Neuron (in vitro differentiated cells): ENCODE measurements around the gene PSMA6.

ENCODE experiments used
- H2AFZ ChIP-seq: one replicate; pipeline ENCODE4 v1.6.1; 2013; ENCODE audit warnings: low read depth, mild to moderate bottlenecking, inconsistent platforms, low read length, moderate library complexity
- H3K27me3 ChIP-seq: one replicate; pipeline ENCODE4 v1.6.1; 2013; ENCODE audit warnings: low read length; ENCODE audit not compliant: insufficient read depth
- H3K36me3 ChIP-seq: one replicate; pipeline ENCODE4 v1.6.1; 2013; ENCODE audit warnings: low read length; ENCODE audit not compliant: insufficient read depth
- H3K4me1 ChIP-seq: one replicate; pipeline ENCODE4 v1.6.1; 2013; ENCODE audit warnings: low read length; ENCODE audit not compliant: insufficient read depth
- H3K4me3 ChIP-seq: 2 replicates; pipeline ENCODE4 v1.5.1; 2013; ENCODE audit warnings: mild to moderate bottlenecking, low read length, moderate library complexity
- H3K9me3 ChIP-seq: one replicate; pipeline ENCODE4 v1.6.1; 2013; ENCODE audit warnings: low read length

PSMA6 gene

GRCh38 chr14:35362450-35362849, 70.3 kb downstream of the PSMA6 start:
- H3K4me1 ChIP-seq: peaks cover 21% of the 10 kb centered on the region
- H3K27me3 ChIP-seq: no peaks in the 10 kb centered on the region
- no peak overlapping the region for H2AFZ ChIP-seq
- no peaks in the 10 kb centered on the region for H3K9me3 ChIP-seq
- H3K4me3 ChIP-seq: no peak overlapping the region
- H3K36me3 ChIP-seq: no peaks in the 10 kb centered on the region

- H2AFZ ChIP-seq: no peak overlapping the region
- peaks cover 26% of the 10 kb centered on the region for H3K4me1 ChIP-seq
- no peaks in the 10 kb centered on the region for H3K9me3 ChIP-seq
- H3K27me3 ChIP-seq: no peaks in the 10 kb centered on the region
- no peak overlapping the region for H3K4me3 ChIP-seq
- H3K36me3 ChIP-seq: no peaks in the 10 kb centered on the region
These were observed 70.8 kb downstream of the PSMA6 start for GRCh38 chr14:35362911-35363374.

GRCh38 chr14:35365130-35366055, 73.2 kb downstream of the PSMA6 start:
- Histone ChIP-seq H3K36me3 (no peaks in the 10 kb centered on the region), H3K9me3 (no peaks in the 10 kb centered on the region), H3K4me1 (peaks cover 31% of the 10 kb centered on the region), H3K27me3 (no peaks in the 10 kb centered on the region), H3K4me3 (no peak overlapping the region), H2AFZ (peak overlapping the region; percentile 28)

GRCh38 chr14:35366056-35366451, 73.9 kb downstream of the PSMA6 start:
- no peak overlapping the region for H2AFZ ChIP-seq
- H3K4me3 ChIP-seq: no peak overlapping the region
- H3K9me3 ChIP-seq: no peaks in the 10 kb centered on the region
- peaks cover 31% of the 10 kb centered on the region for H3K4me1 ChIP-seq
- H3K27me3 ChIP-seq: no peaks in the 10 kb centered on the region
- H3K36me3 ChIP-seq: no peaks in the 10 kb centered on the region

GRCh38 chr14:35366521-35366976, 74.4 kb downstream of the PSMA6 start:
- Histone ChIP-seq H3K4me3 (no peak overlapping the region), H2AFZ (no peak overlapping the region), H3K27me3 (no peaks in the 10 kb centered on the region), H3K4me1 (peaks cover 31% of the 10 kb centered on the region), H3K9me3 (no peaks in the 10 kb centered on the region), H3K36me3 (no peaks in the 10 kb centered on the region)

- Histone ChIP-seq H3K4me3 (no peak overlapping the region), H2AFZ (no peak overlapping the region), H3K27me3 (no peaks in the 10 kb centered on the region), H3K4me1 (peaks cover 31% of the 10 kb centered on the region), H3K9me3 (no peaks in the 10 kb centered on the region), H3K36me3 (no peaks in the 10 kb centered on the region)
These were observed 74.8 kb downstream of the PSMA6 start for GRCh38 chr14:35367056-35367372.
